Glutamatergic neuron (in vitro differentiated cells): ENCODE measurements around the gene DNAJC6. TPM values are rescaled to one million over a fixed set of nuclear protein-coding genes. Genes with fewer than 3 reads are reported as not detected.

Source experiments
- DNase-seq: peaks from one replicate; pipeline ENCODE4 v3.0.0; 2022
- H3K27ac Mint-ChIP-seq: one replicate; pipeline ENCODE4 v1.8.0; 2020; ENCODE audit warnings: mild to moderate bottlenecking, mixed read lengths, inconsistent platforms; ENCODE audit not compliant: unreplicated experiment
- H3K27me3 Mint-ChIP-seq: one replicate; pipeline ENCODE4 v1.8.0; 2020; ENCODE audit warnings: mild to moderate bottlenecking, moderate library complexity, mixed read lengths, inconsistent platforms; ENCODE audit not compliant: unreplicated experiment
- H3K36me3 Mint-ChIP-seq: one replicate; pipeline ENCODE4 v1.8.0; 2020; ENCODE audit warnings: mild to moderate bottlenecking, mixed read lengths, inconsistent platforms; ENCODE audit not compliant: unreplicated experiment
- H3K4me1 Mint-ChIP-seq: one replicate; pipeline ENCODE4 v1.8.0; 2020; ENCODE audit warnings: mild to moderate bottlenecking, low read depth, mixed read lengths, inconsistent platforms; ENCODE audit not compliant: unreplicated experiment
- H3K4me3 Mint-ChIP-seq: one replicate; pipeline ENCODE4 v1.8.0; 2020; ENCODE audit warnings: mild to moderate bottlenecking, mixed read lengths, inconsistent platforms; ENCODE audit not compliant: unreplicated experiment
- H3K9me3 Mint-ChIP-seq: one replicate; pipeline ENCODE4 v1.8.0; 2020; ENCODE audit warnings: mild to moderate bottlenecking, moderate library complexity, mixed read lengths, inconsistent platforms; ENCODE audit not compliant: unreplicated experiment
- CTCF ChIP-seq: fragments of 200-600 bp; sonication (generic); IDR thresholded peaks from one replicate; pipeline ENCODE4 v1.5.0; 2021; ENCODE audit not compliant: partially characterized antibody, unreplicated experiment
- total RNA-seq: library from RNA; stranded (reverse); fragmentation: NEBNext Ultra II Directional; extraction: Animal tissue kit (Norgen Biotek cat#: 25700); gene quantifications from one replicate; pipeline ENCODE4 v1.2.1, GENCODE V29; 2021; ENCODE audit not compliant: unreplicated experiment

Gene DNAJC6
- total RNA-seq, 1 donor from 2014 or later, result 54.6 TPM

- peak overlapping the region; percentile 1 for H3K27ac Mint-ChIP-seq
- H3K4me3 Mint-ChIP-seq, result peak overlapping the region; percentile 81
- H3K36me3 Mint-ChIP-seq, result no peaks in the 10 kb centered on the region
- H3K27me3 Mint-ChIP-seq, result peaks cover 2% of the 10 kb centered on the region
- H3K9me3 Mint-ChIP-seq, result peaks cover 2% of the 10 kb centered on the region
- peak; percentile 76 for DNase-seq
- no peak for TF ChIP-seq CTCF
- peaks cover 9% of the 10 kb centered on the region for H3K4me1 Mint-ChIP-seq
Observed at GRCh38 chr1:65264197-65264929, 45.0 kb upstream of the DNAJC6 start.

- no peak for TF ChIP-seq CTCF
- peaks cover 2% of the 10 kb centered on the region for H3K9me3 Mint-ChIP-seq
- H3K4me3 Mint-ChIP-seq, result peak overlapping the region; percentile 81
- no peak overlapping the region for H3K27ac Mint-ChIP-seq
- H3K27me3 Mint-ChIP-seq, result peaks cover 2% of the 10 kb centered on the region
- no peaks in the 10 kb centered on the region for H3K36me3 Mint-ChIP-seq
- DNase-seq, result no peak
- H3K4me1 Mint-ChIP-seq, result peaks cover 9% of the 10 kb centered on the region
Observed at GRCh38 chr1:65265296-65265650, 44.1 kb upstream of the DNAJC6 start.

GRCh38 chr1:65265651-65266351, 43.5 kb upstream of the DNAJC6 start:
- Mint-ChIP-seq H3K36me3 (no peaks in the 10 kb centered on the region), H3K4me1 (peaks cover 9% of the 10 kb centered on the region), H3K9me3 (peaks cover 2% of the 10 kb centered on the region), H3K4me3 (peak overlapping the region; percentile 81), H3K27me3 (peaks cover 2% of the 10 kb centered on the region), H3K27ac (peak overlapping the region; percentile 53)
- peak; percentile 67 for DNase-seq
- peak; percentile 22 for TF ChIP-seq CTCF

GRCh38 chr1:65266476-65266875, 42.9 kb upstream of the DNAJC6 start:
- Mint-ChIP-seq H3K4me1 (peaks cover 9% of the 10 kb centered on the region), H3K27me3 (peaks cover 2% of the 10 kb centered on the region), H3K27ac (peak overlapping the region; percentile 53), H3K36me3 (no peaks in the 10 kb centered on the region), H3K9me3 (peaks cover 2% of the 10 kb centered on the region), H3K4me3 (peak overlapping the region; percentile 78)
- DNase-seq, result no peak
- TF ChIP-seq CTCF, result no peak

GRCh38 chr1:65267271-65267670, 42.1 kb upstream of the DNAJC6 start:
- H3K4me1 Mint-ChIP-seq, result peaks cover 9% of the 10 kb centered on the region
- H3K9me3 Mint-ChIP-seq, result peaks cover 2% of the 10 kb centered on the region
- no peak overlapping the region for H3K4me3 Mint-ChIP-seq
- DNase-seq, result no peak
- no peak for TF ChIP-seq CTCF
- H3K27me3 Mint-ChIP-seq, result peaks cover 2% of the 10 kb centered on the region
- H3K27ac Mint-ChIP-seq, result no peak overlapping the region
- H3K36me3 Mint-ChIP-seq, result no peaks in the 10 kb centered on the region
